ENCODE measurements around the gene SLC16A8.
A peak's percentile ranks its signal among the peaks of the same experiment; 100 is the strongest.

The SLC16A8 gene

GRCh38 chr22:38071421-38072321, 12.3 kb downstream of the SLC16A8 start:
- no peaks in the 10 kb centered on the region for H3K27me3 ChIP-seq (ENCODE audit: insufficient read depth, low read length)
- H3K9ac ChIP-seq (ENCODE audit: low read length) = no peak overlapping the region
- H3K9me2 ChIP-seq (ENCODE audit: low read depth, low read length) = no peaks in the 10 kb centered on the region
- no peaks in the 10 kb centered on the region for H3K9me3 ChIP-seq (ENCODE audit: low read length)
- no peaks in the 10 kb centered on the region for H3F3A ChIP-seq (ENCODE audit: insufficient read depth, low read length)
- peaks cover 15% of the 10 kb centered on the region; the same call in 1 of the 2 replicates for H3K36me3 ChIP-seq (ENCODE audit: insufficient read depth, low read length)
- no peaks in the 10 kb centered on the region for H3K79me2 ChIP-seq (ENCODE audit: insufficient read depth, low read length)
- no peak overlapping the region for H3K4me2 ChIP-seq (ENCODE audit: low read length)
- H2AFZ ChIP-seq (ENCODE audit: low read length) = no peak overlapping the region
- no peak overlapping the region for H3K27ac ChIP-seq (ENCODE audit: low read depth, low read length, poor library complexity, severe bottlenecking)
- H4K20me1 ChIP-seq (ENCODE audit: insufficient read depth, low read length) = no peaks in the 10 kb centered on the region
- TF ChIP-seq CTCF (IDR thresholded peaks at IDR 0.05; ENCODE audit: low read length) (no peak), EZH2 (IDR thresholded peaks at IDR 0.05; ENCODE audit: borderline replicate concordance, low read length) (no peak)
- no peaks in the 10 kb centered on the region for H3K4me1 ChIP-seq (ENCODE audit: insufficient read depth, low read length, severe bottlenecking)
- H3K4me3 ChIP-seq (ENCODE audit: low read depth, low read length, poor library complexity, severe bottlenecking) = no peak overlapping the region

GRCh38 chr22:38070250-38070921, 13.6 kb downstream of the SLC16A8 start:
- TF ChIP-seq EZH2 (IDR thresholded peaks at IDR 0.05; ENCODE audit: borderline replicate concordance, low read length) = no peak
- no peak for TF ChIP-seq CTCF (IDR thresholded peaks at IDR 0.05; ENCODE audit: low read length)
- no peaks in the 10 kb centered on the region for H3K27me3 ChIP-seq (ENCODE audit: insufficient read depth, low read length)
- no peaks in the 10 kb centered on the region for H3K9me2 ChIP-seq (ENCODE audit: low read depth, low read length)
- H4K20me1 ChIP-seq (ENCODE audit: insufficient read depth, low read length) = no peaks in the 10 kb centered on the region
- peaks cover 19% of the 10 kb centered on the region; the same call in 1 of the 2 replicates for H3K36me3 ChIP-seq (ENCODE audit: insufficient read depth, low read length)
- no peaks in the 10 kb centered on the region for H3K9me3 ChIP-seq (ENCODE audit: low read length)
- no peak overlapping the region for H2AFZ ChIP-seq (ENCODE audit: low read length)
- H3K4me2 ChIP-seq (ENCODE audit: low read length) = no peak overlapping the region
- H3K4me1 ChIP-seq (ENCODE audit: insufficient read depth, low read length, severe bottlenecking) = no peaks in the 10 kb centered on the region
- H3F3A ChIP-seq (ENCODE audit: insufficient read depth, low read length) = no peaks in the 10 kb centered on the region
- no peak overlapping the region for H3K4me3 ChIP-seq (ENCODE audit: low read depth, low read length, poor library complexity, severe bottlenecking)
- H3K79me2 ChIP-seq (ENCODE audit: insufficient read depth, low read length) = no peaks in the 10 kb centered on the region
- H3K27ac ChIP-seq (ENCODE audit: low read depth, low read length, poor library complexity, severe bottlenecking) = no peak overlapping the region
- no peak overlapping the region for H3K9ac ChIP-seq (ENCODE audit: low read length)

GRCh38 chr22:38069372-38070249, 14.4 kb downstream of the SLC16A8 start:
- H3K36me3 ChIP-seq (ENCODE audit: insufficient read depth, low read length) = peaks cover 19% of the 10 kb centered on the region; the same call in 1 of the 2 replicates
- H3F3A ChIP-seq (ENCODE audit: insufficient read depth, low read length) = no peaks in the 10 kb centered on the region
- no peaks in the 10 kb centered on the region for H3K9me3 ChIP-seq (ENCODE audit: low read length)
- no peaks in the 10 kb centered on the region for H3K27me3 ChIP-seq (ENCODE audit: insufficient read depth, low read length)
- H4K20me1 ChIP-seq (ENCODE audit: insufficient read depth, low read length) = no peaks in the 10 kb centered on the region
- H3K4me1 ChIP-seq (ENCODE audit: insufficient read depth, low read length, severe bottlenecking) = no peaks in the 10 kb centered on the region
- H3K9ac ChIP-seq (ENCODE audit: low read length) = no peak overlapping the region
- no peaks in the 10 kb centered on the region for H3K9me2 ChIP-seq (ENCODE audit: low read depth, low read length)
- no peak overlapping the region for H3K4me3 ChIP-seq (ENCODE audit: low read depth, low read length, poor library complexity, severe bottlenecking)
- no peaks in the 10 kb centered on the region for H3K79me2 ChIP-seq (ENCODE audit: insufficient read depth, low read length)
- no peak overlapping the region for H3K27ac ChIP-seq (ENCODE audit: low read depth, low read length, poor library complexity, severe bottlenecking)
- H3K4me2 ChIP-seq (ENCODE audit: low read length) = no peak overlapping the region
- TF ChIP-seq CTCF (IDR thresholded peaks at IDR 0.05; ENCODE audit: low read length) (peak; percentile 36; the same call in 1 of the 2 replicates), EZH2 (IDR thresholded peaks at IDR 0.05; ENCODE audit: borderline replicate concordance, low read length) (no peak)
- no peak overlapping the region for H2AFZ ChIP-seq (ENCODE audit: low read length)

Measured in OCI-LY1 (cell line).